ENCODE measurements around the gene HOXA9. TPM values are rescaled to one million over a fixed set of nuclear protein-coding genes. Genes with fewer than 3 reads are reported as not detected.
A peak's percentile ranks its signal among the peaks of the same experiment; 100 is the strongest.

The HOXA9 gene
- total RNA-seq, 1 experiment from 2014 or later = 91.0 TPM

DNA sequence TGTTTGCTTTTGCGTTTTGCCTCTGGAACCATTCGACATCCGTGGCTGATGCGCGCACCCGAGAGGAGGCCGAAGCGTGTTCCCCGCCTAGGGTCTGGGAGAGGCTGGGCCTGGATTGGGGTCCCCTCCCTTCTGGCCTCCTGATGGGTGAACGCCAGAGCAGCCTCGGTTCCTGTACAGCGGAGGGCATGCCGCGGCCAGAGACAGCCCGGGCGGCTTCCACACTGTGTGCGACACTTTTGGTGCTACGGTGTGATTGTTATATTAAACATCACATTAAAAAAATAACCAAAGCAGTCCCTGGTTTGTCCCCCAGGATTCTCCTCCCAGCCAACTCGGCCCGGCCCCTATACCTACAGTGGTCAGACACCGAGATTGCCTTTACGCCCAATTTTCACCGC, 5.2 kb downstream of the HOXA9 start:
- Histone ChIP-seq H3K9ac (ENCODE audit: low read length) (peak overlapping the region; percentile 89), H4K20me1 (ENCODE audit: insufficient read depth) (no peaks in the 10 kb centered on the region), H3K79me2 (ENCODE audit: insufficient read depth, low read length) (peaks cover 48% of the 10 kb centered on the region), H3K36me3 (ENCODE audit: control insufficient read depth in 1 of 2, insufficient read depth in 2 of 2, low read length in 2 of 2) (peaks cover 0 to 4% of the 10 kb centered on the region in 2 experiments; a peak in 1 of 4 replicates), H3K4me3 (replicated peaks in 1 of 2; ENCODE audit: low read depth in 1 of 2, low read length in 2 of 2) (peak overlapping the region; percentile 49 to 77; a peak in 3 of 4 replicates), H2AFZ (ENCODE audit: low read depth, low read length, poor library complexity, severe bottlenecking) (no peak overlapping the region), H3K27me3 (ENCODE audit: insufficient read depth, low read length) (no peaks in the 10 kb centered on the region), H3K27ac (ENCODE audit: low read depth, low read length) (peak overlapping the region; percentile 91; the same call in 1 of the 2 replicates), H3K4me1 (ENCODE audit: control insufficient read depth in 1 of 2, insufficient read depth in 2 of 2, low read length in 2 of 2) (peaks cover 18 to 57% of the 10 kb centered on the region in 2 experiments), H3K9me3 (ENCODE audit: control insufficient read depth in 1 of 2, insufficient read depth in 1 of 2, low read depth in 1 of 2, low read length in 2 of 2) (no peaks in the 10 kb centered on the region), H3K9me2 (ENCODE audit: insufficient read depth) (no peaks in the 10 kb centered on the region), H3K4me2 (ENCODE audit: low read length) (peak overlapping the region; percentile 97)
- ChIA-PET POLR2A (no interaction called here), RAD21 (ENCODE audit: low non-redundant PET in 1 of 2, low total read pairs in 2 of 2, uncharacterized antibody in 2 of 2, unreplicated experiment in 2 of 2) (interaction anchor here (0.9 to 1.4 kb wide), 3 partner anchors 9 to 485 kb away, joined by 3 to 4 read pairs (median 3); no protein-coding TSS in a partner anchor), CTCF (interaction anchor here (0.9 to 3.4 kb wide), 18 partner anchors 8 to 1267 kb away, joined by 3 to 62 read pairs (median 5); partner anchors contain the start of gene HOXA3)
- intact Hi-C loops (cut with micrococcal nuclease) = loop anchor here (2.0 to 10.0 kb wide), 5 partner anchors 878 to 1593 kb away; partner anchors contain the start of genes CBX3 and HNRNPA2B1
- no peak for ATAC-seq
- no peak for TF ChIP-seq YY1 (IDR thresholded peaks at IDR 0.05; ENCODE audit: extremely low read depth, insufficient replicate concordance, low read depth, low read length)
- no peak for TF ChIP-seq TCF7L2 (IDR thresholded peaks at IDR 0.05; ENCODE audit: borderline replicate concordance, extremely low read depth, insufficient read depth, insufficient read length)
- TF ChIP-seq JUND (IDR thresholded peaks at IDR 0.05) = no peak
- no peak for TF ChIP-seq RAD21 (IDR thresholded peaks at IDR 0.05; ENCODE audit: low read depth)
- no peak for TF ChIP-seq SRF (IDR thresholded peaks at IDR 0.05; ENCODE audit: low read depth)
- BruUV-seq (replicated peaks) = no TSS peak
- no peak for DNase-seq (ENCODE audit: low read depth, low spot score)

DNA sequence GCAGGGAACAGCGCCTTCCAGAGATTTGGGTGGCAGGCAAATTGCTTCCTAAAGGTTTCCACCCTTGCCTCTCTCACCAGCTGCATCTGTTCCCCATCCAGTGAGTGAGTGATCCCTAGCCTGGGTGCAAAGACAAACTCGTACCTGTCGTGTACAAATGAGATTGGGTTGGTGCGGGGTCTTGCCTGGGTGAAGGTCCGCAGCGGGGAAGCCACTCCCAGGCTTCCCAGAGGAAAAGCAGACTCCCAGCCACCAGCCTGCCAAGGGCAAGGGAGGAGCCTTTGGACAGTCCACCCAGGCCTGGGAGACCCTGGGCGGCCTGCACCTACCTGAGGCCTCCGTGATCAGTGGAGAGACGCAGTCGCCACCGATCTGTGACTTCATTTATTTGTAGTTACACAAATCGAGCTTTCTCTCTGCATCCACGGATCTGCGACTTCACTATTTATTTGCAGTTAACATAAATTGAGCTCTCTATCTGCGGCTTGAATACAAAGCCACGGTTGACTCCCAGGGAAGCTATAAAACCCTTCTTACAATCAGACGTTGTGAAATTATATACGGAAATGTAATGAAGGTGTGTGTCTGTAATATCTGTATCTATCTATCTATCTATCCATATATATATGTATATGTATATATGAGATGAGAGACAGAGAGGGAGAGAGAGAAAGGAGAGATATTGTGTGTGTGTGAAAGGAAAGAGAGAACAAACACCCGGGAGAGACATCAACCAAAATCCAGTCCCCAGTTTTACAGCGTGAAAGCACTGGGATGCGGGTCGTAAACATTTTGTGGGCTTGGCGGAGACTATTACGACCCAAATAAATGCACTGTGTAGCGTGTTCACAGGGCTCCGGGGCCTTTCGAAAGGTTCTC, 5.8 kb downstream of the HOXA9 start:
- H3K4me3 ChIP-seq (replicated peaks in 1 of 2; ENCODE audit: low read depth in 1 of 2, low read length in 2 of 2) = no peak overlapping the region
- peaks cover 18 to 59% of the 10 kb centered on the region in 2 experiments for H3K4me1 ChIP-seq (ENCODE audit: control insufficient read depth in 1 of 2, insufficient read depth in 2 of 2, low read length in 2 of 2)
- H4K20me1 ChIP-seq (ENCODE audit: insufficient read depth) = no peaks in the 10 kb centered on the region
- no peak overlapping the region for H2AFZ ChIP-seq (ENCODE audit: low read depth, low read length, poor library complexity, severe bottlenecking)
- H3K36me3 ChIP-seq (ENCODE audit: control insufficient read depth in 1 of 2, insufficient read depth in 2 of 2, low read length in 2 of 2) = peaks cover 0 to 4% of the 10 kb centered on the region in 2 experiments; a peak in 1 of 4 replicates
- H3K4me2 ChIP-seq (ENCODE audit: low read length) = peak overlapping the region; percentile 97; the same call in 1 of the 2 replicates
- H3K79me2 ChIP-seq (ENCODE audit: insufficient read depth, low read length) = peaks cover 42% of the 10 kb centered on the region
- H3K27ac ChIP-seq (ENCODE audit: low read depth, low read length) = no peak overlapping the region
- RAD21 ChIA-PET (ENCODE audit: low non-redundant PET in 1 of 2, low total read pairs in 2 of 2, uncharacterized antibody in 2 of 2, unreplicated experiment in 2 of 2) = interaction anchor here in 1 of 2 experiments (1.1 kb wide), 1 partner anchor 478 kb away, joined by 3 read pairs; no protein-coding TSS in a partner anchor
- no peaks in the 10 kb centered on the region for H3K27me3 ChIP-seq (ENCODE audit: insufficient read depth, low read length)
- no peak overlapping the region for H3K9ac ChIP-seq (ENCODE audit: low read length)
- no peaks in the 10 kb centered on the region for H3K9me2 ChIP-seq (ENCODE audit: insufficient read depth)
- DNase-seq (ENCODE audit: low read depth, low spot score) (no peak), ATAC-seq (no peak)
- POLR2A ChIA-PET = no interaction called here
- H3K9me3 ChIP-seq (ENCODE audit: control insufficient read depth in 1 of 2, insufficient read depth in 1 of 2, low read depth in 1 of 2, low read length in 2 of 2) = no peaks in the 10 kb centered on the region
- CTCF ChIA-PET = interaction anchor here (1.0 to 1.6 kb wide), 5 partner anchors 20 to 790 kb away, joined by 3 to 8 read pairs (median 4); no protein-coding TSS in a partner anchor
- intact Hi-C loops (cut with micrococcal nuclease) = loop anchor here (2.0 to 10.0 kb wide), 5 partner anchors 877 to 1592 kb away; partner anchors contain the start of genes CBX3 and HNRNPA2B1
- no TSS peak for BruUV-seq (replicated peaks)
- TF ChIP-seq, protein P1, sequence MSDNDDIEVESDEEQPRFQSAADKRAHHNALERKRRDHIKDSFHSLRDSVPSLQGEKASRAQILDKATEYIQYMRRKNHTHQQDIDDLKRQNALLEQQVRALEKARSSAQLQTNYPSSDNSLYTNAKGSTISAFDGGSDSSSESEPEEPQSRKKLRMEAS (IDR thresholded peaks at IDR 0.05) = no peak
- no peak for TF ChIP-seq TCF7L2 (IDR thresholded peaks at IDR 0.05; ENCODE audit: borderline replicate concordance, extremely low read depth, insufficient read depth, insufficient read length)
- TF ChIP-seq YY1 (IDR thresholded peaks at IDR 0.05; ENCODE audit: extremely low read depth, insufficient replicate concordance, low read depth, low read length) = no peak
- TF ChIP-seq ATF3 (IDR thresholded peaks at IDR 0.05) = no peak
- TF ChIP-seq ELF1 (IDR thresholded peaks at IDR 0.05; ENCODE audit: borderline replicate concordance, low read depth) = no peak
- TF ChIP-seq ZFX (IDR thresholded peaks at IDR 0.05) = no peak
- TF ChIP-seq SP1 (IDR thresholded peaks at IDR 0.05; ENCODE audit: low read depth) = no peak
- no peak for TF ChIP-seq EZH2 (IDR thresholded peaks at IDR 0.05)
- TF ChIP-seq EGR1 (IDR thresholded peaks at IDR 0.05; ENCODE audit: low read depth) = no peak
- TF ChIP-seq ZBTB33 (IDR thresholded peaks at IDR 0.05; ENCODE audit: extremely low read depth, insufficient replicate concordance, low read length) = no peak
- TF ChIP-seq FOSL1 (IDR thresholded peaks at IDR 0.05; ENCODE audit: low read depth) = no peak
- no peak for TF ChIP-seq CEBPB (IDR thresholded peaks at IDR 0.05; ENCODE audit: low read depth)
- TF ChIP-seq EZH2phosphoT487 (IDR thresholded peaks at IDR 0.05; ENCODE audit: borderline replicate concordance) = no peak
- no peak for TF ChIP-seq SRF (IDR thresholded peaks at IDR 0.05; ENCODE audit: low read depth)
- TF ChIP-seq CBX3 (IDR thresholded peaks at IDR 0.05; ENCODE audit: low read depth) = no peak
